Stimulated activated CD8-positive, alpha-beta memory T cell treated with anti-CD3 and anti-CD28 coated beads, Interleukin-12 subunit alpha, Interleukin-12 subunit beta, amount 100 ng/mL, for 24 hours (primary cell): Measurements from ENCODE around the gene SUN1.
"Not testable (repeated sequence)": the region's sequence is repeated elsewhere in the genome, so short reads cannot be mapped to it uniquely, and the experiment has no call there.

ENCODE experiments used
- DNase-seq: peaks from one replicate; pipeline ENCODE4 v3.0.0-alpha.2; 2020; ENCODE audit errors: extremely low read depth

SUN1 gene

GRCh38 chr7:920351-921070 lies 88.2 kb downstream of the SUN1 start:
- DNase-seq: no peak

DNA sequence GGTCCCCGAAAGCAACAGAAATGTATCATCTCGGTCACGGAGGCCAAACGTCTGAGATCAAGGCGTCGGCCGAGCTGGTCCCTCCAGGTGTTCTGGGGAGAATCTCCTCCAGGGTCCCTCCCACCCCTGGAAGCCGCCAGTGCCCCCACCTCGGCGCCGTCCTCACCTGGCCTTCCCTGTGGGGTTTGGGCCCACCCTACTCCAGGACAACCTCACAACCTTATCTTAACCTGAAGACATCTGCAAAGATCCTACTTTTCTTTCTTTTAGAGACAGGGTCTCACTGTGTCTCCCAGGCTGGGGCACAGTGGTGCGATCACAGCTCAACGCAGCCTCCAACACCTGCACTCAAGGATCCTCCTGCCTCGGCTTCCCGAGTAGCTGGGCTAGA lies 88.8 kb downstream of the SUN1 start:
- no peak for DNase-seq

GRCh38 chr7:921581-922333 lies 89.5 kb downstream of the SUN1 start:
- no peak for DNase-seq

- DNase-seq: no peak
Measured at GRCh38 chr7:922334-923107, 90.2 kb downstream of the SUN1 start.

DNA sequence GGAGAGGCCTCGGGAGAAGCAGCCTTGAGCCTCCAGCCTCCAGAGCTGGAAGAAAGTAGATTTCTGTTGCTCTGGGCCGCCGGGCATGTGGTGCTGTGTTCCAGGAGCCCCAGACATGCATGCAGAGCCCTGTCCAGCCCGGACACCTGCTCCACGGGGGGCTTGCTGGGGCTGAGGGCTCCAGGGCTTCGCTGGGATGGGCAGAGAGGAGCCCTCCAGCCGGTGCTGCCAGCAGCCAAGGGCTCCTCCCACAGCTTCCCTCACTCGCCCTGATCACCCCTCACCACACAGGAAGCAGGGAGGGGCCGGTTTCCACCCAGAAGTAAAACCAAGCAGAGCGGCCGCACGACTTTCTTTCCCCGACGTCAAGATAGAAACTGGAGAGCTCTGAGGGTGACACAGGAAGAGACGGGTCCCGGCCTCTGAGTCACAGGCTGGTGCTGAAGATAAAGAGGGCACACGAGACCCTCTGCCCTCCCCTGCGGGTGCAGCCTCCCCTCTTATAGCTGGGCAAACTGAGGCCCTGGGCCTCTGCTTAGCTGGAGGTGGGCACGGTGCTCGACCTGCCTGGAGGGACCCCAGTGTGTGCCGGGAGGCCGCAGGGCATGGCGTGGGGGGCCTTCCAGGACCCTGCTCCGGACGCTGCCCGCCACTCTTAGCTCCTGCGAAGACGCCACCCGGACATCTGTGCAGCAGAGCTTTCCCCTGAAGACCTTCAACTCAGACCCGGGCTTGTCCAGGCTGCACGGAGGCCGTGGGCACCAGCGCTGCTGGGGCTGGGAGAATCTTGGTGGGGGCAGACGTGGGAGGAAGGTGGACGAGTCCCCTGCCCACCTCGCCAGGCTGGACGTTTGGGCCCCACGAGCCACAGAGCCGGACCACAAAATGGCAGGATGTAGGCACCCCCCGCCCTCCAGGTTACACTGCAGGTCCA lies 91.1 kb downstream of the SUN1 start:
- DNase-seq: peak; percentile 86

DNA sequence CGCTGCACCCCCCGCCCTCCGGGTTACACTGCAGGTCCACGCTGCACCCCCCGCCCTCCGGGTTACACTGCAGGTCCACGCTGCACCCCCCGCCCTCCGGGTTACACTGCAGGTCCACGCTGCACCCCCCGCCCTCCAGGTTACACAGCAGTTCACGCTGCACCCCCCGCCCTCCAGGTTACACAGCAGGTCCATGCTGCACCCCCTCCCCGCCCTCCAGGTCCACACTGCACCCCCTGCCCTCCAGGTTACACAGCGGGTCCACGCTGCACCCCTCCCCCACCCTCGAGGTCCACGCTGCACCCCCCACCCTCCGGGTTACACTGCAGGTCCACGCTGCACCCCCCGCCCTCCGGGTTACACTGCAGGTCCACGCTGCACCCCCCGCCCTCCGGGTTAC lies 91.8 kb downstream of the SUN1 start:
- DNase-seq: not testable (repeated sequence)
